A204.1 (cell line): ENCODE measurements around the gene MT1HL1.
"Not testable (repeated sequence)": the region's sequence is repeated elsewhere in the genome, so short reads cannot be mapped to it uniquely, and the experiment has no call there.

ENCODE experiments used
- FAIRE-seq: peaks from 2 replicates; lab custom pipeline; 2012; peaks lifted over from hg19 to GRCh38; lab: Jason Lieb, UNC

The MT1HL1 gene

GRCh38 chr1:237016626-237017025 lies 12.4 kb upstream of the MT1HL1 start:
- no peak for FAIRE-seq

DNA sequence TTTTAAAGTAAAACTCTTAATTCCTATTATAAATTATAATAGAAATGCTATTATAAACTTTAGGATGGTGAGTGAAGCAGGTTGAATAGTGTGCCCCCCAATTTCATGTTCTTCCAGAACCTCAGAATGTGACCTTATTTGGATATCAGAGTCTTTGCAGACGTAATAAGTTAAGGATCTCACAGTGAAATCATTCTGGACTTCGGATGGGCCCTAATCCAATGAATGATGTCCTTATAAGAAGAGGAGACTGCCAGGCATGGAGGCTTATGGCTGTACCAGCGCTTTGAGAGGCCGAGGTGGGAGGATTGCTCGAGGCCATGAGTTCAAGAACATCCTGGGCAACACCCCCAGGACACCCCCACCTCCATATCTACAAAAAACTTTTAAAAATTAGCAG lies 9.4 kb upstream of the MT1HL1 start:
- FAIRE-seq: no peak

DNA sequence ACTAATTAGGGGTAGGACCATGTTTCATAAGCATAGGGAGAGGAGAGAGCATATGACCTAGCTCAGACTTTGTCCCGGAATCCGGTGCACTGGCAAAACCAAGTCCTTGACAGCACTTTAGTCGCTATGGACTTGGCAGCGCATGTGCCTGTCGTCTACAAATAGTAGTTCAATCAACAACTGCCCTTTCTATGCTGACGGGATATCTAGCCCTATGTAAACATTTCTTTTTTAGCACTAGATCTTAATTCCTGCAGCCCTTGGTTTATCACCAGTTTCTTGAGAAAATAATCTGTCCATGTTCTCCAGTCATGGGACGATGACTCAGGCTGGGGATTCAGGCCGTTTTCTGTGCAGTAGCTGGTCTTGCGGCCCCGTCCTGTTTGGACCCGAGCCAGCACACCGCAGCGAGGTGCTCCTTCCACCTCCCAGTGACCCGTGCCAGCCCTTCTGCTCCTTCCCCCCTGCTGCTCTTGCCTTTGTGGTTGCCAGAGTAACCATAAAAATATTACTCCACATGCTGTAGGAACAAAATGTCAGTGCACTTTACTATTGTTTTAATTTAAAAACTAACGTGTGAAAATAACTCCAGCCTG lies 8.6 kb upstream of the MT1HL1 start:
- no peak for FAIRE-seq

GRCh38 chr1:237012361-237012760 lies 8.1 kb upstream of the MT1HL1 start:
- no peak for FAIRE-seq

GRCh38 chr1:237011432-237011831 lies 7.2 kb upstream of the MT1HL1 start:
- FAIRE-seq: no peak

- no peak for FAIRE-seq
These were observed 5.4 kb upstream of the MT1HL1 start for GRCh38 chr1:237009611-237010010.

DNA sequence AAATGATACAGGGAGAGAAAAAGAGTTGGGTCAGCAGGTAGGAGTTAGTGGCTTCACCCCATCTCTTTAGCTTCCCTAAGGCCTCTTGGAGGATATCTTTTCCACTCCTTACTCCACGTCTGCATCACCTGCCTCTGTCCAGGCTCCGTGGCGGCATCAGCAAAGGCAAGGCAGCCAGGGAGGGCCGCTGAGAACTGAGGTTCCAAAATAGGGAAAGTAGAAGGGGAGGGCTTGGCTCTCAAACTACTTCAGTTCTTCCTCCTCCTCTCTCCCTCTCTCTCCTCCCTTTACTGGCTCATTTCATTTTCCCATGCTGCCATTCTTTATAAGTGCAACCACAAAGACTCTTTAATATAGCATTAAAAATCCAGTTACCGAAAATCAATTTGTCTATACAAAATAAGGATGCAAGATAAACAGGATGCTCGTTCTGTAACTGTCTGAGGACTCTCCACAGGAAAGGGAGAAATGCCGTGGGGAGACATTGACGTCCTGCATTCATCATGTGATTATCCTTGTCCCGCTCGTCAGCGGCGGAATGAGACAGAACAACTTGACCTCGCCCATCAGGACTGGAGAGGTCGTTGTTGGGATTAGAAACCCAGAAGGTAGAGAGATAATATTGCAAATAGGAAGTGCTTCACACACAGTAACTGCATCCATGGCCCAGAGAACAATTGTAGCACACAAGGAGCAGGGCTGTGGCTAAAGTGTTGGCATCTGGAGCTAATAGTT lies 3.1 kb upstream of the MT1HL1 start:
- no peak for FAIRE-seq

- no peak for FAIRE-seq
These were observed 1.4 kb upstream of the MT1HL1 start for GRCh38 chr1:237005674-237006073.

DNA sequence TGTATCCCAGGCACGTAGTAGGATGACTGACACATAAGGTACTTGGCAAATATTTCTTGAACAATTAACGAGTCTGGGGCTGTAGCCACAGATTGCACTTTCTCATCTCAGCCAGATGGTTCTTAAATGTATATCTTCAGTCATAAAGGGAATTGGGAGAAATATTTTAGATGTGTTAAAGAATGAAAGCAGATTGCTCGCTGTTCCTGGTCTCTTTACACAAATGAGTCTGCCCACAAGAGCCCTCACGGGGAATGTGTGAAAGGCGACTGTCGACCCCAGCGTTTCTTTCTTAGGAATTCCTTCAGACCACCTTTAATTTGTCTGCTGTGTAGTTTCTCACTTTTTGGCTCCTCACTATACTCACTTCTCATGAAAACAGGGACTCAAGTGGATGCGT lies 725 bp downstream of the MT1HL1 start:
- no peak for FAIRE-seq

- FAIRE-seq: no peak
These were observed 4.0 kb downstream of the MT1HL1 start for GRCh38 chr1:237000191-237000590.

- no peak for FAIRE-seq
These were observed 5.7 kb downstream of the MT1HL1 start for GRCh38 chr1:236998546-236998945.

DNA sequence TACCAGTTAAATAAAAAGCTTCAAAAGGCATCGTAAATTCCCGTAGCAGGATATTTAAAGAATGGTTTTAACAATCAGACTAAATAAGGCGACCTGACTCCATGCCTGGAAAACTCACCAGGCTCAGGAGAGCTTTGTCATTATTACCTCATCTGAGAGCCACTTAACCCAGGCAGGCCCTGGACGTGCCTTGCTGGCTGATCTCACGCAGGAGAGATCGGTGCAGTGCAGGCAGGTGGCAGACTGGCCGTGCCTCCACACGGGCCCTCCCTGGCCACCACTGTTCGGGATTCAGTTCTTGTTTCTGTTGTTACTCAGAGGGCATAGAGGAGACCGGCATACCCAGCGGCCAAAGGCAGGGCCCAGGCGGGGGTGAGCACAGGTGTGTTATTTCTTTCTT lies 6.4 kb downstream of the MT1HL1 start:
- no peak for FAIRE-seq

GRCh38 chr1:236997361-236997760 lies 6.9 kb downstream of the MT1HL1 start:
- FAIRE-seq: no peak

DNA sequence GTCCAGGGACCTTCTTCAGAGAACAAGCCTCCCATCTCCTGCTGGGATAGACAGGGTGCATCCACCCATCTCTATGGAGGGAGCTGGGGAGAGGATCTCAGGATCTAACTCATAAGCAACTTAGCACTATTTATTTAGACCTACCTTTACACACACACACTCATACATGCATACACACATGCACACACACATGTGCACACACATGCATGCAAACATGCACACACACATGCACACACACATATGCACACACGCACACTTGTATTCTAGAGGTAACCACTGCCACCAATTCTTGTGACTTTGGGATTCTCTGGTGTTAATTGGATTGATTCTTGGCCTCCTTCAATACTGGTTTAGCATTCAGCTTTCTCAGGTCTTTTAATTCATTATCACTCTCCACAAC lies 9.8 kb downstream of the MT1HL1 start:
- no peak for FAIRE-seq

DNA sequence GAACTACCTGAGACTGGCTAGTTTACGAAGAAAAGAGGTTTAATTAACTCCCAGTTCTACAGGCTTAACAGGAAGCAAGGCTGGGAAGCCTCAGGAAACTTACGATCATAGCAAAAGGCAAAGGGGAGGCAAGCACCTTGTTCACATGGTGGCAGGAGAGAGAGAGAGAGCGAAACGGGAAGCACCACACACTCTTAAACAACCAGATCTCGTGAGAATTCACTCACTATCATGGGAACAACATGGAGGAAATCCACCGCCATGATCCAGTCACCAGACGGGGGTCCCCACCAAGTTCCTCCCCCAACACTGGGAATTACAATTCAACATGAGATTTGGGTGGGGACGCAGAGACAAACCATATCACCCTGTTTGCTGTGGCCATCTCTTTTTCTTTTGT lies 11.8 kb downstream of the MT1HL1 start:
- FAIRE-seq: no peak

GRCh38 chr1:236990052-236990445 lies 14.2 kb downstream of the MT1HL1 start:
- FAIRE-seq: no peak

DNA sequence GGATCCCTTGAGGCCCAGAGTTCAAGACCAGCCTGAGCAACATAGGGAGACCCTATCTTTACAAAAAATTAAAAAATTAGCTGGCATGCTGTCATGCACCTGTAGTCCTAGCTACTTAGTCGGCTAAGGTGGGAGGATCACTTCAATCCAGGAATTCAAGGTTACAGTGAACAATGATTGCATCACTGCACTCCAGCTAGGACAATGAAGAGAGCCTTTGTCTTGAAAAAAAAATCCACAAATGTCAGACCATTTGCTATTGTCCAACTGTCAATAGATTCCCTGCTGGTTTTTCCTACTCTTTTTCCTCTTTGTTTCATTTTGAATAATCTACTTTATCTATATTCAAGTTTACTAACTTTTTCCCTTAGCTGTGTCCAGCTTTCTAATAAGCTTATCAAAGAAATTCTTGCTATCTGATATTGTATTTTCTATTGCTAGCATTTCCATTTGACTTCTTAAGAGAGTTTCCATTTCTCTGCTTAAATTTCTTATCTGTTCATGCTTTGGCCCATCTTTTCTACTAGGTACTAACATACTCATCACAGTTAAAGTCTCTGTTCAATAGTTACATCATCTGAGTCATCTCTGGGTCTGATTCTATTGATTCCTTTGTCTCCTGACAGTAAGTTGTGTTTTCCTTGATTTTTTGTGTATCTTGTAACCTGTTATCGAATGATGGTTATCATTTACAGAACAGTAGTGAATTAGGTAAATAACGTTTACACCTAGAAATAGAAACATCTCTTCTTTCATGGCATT lies 14.8 kb downstream of the MT1HL1 start:
- FAIRE-seq: no peak

GRCh38 chr1:236983818-236984217 lies 20.4 kb downstream of the MT1HL1 start:
- no peak for FAIRE-seq

DNA sequence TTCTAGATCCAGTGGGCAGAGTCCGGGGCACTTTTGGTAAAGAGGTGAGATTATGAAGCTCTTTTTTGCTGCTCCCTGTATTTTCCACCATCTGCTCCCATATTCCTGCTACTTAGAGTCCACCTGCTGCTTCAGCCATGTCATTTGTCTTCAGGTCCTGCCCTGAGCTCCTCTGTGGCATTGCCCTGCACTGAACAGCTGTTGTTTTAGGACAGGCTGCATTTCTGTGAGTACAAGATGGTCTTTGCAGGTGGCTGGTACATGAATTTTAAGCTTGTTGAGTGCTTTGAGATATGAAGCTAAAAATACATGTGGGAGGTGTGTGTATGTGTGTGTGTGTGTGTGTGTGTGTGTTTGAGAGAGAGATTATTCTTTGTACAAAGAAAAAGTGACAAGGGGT lies 21.9 kb downstream of the MT1HL1 start:
- no peak for FAIRE-seq

- FAIRE-seq: not testable (repeated sequence)
These were observed 22.8 kb downstream of the MT1HL1 start for GRCh38 chr1:236981431-236981830.

DNA sequence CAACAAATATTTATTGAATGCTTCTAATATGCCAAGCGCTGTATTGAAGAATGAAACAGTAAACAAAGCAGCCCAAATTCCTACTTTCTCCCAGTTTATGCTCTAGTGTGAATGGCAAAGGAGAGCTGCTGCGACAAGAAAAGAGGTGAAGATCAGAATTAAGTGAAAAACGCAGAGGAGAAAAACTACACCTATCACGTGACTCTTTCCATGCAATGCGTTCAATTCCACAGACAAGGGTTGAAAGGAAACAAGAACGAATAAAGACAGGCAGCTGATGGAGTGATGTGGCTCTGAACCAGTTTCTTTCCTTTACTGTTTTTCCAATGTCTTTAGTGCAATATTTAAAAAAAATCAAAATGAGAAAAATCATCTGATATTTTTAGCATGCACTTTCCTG lies 23.6 kb downstream of the MT1HL1 start:
- no peak for FAIRE-seq

GRCh38 chr1:236979149-236979900 lies 24.9 kb downstream of the MT1HL1 start:
- FAIRE-seq: no peak

DNA sequence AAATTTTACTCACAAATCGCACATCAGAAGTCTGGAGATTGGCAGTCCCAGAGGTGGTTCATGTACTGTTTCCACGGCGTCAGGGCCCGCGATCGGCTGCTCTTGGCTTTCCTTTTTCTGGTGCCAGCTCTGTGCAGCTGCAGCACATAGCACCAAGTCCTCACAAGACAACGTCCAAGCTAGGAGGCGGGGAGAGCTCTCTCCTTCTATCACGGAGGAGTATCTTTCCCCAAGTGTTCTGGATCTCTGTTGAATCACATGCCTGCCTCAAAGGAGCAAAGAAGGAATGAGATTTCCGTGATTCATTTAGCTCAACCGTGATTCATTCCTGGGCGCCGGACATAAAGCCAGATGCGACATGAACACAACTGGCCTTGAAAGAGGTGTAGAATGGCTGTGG lies 25.5 kb downstream of the MT1HL1 start:
- FAIRE-seq: no peak
